Measurements from ENCODE around the gene CDC25A. TPM values are rescaled to one million over a fixed set of nuclear protein-coding genes. Genes with fewer than 3 reads are reported as not detected.
"Not testable (repeated sequence)": the region's sequence is repeated elsewhere in the genome, so short reads cannot be mapped to it uniquely, and the experiment has no call there.

The CDC25A gene
- total RNA-seq, 3 donors from 2014 or later: 31.5 to 52.5 (median 40.1) TPM

- no peak for ATAC-seq
- Mint-ChIP-seq H3K27me3 (ENCODE audit: low read depth) (no peaks in the 10 kb centered on the region), H3K9me3 (no peaks in the 10 kb centered on the region), H3K4me1 (ENCODE audit: low read depth) (no peaks in the 10 kb centered on the region), H3K36me3 (ENCODE audit: insufficient read depth) (no peaks in the 10 kb centered on the region), H3K4me3 (no peak overlapping the region)
- no peak for DNase-seq
These were observed 26.8 kb upstream of the CDC25A start for GRCh38 chr3:48215019-48215418.

DNA sequence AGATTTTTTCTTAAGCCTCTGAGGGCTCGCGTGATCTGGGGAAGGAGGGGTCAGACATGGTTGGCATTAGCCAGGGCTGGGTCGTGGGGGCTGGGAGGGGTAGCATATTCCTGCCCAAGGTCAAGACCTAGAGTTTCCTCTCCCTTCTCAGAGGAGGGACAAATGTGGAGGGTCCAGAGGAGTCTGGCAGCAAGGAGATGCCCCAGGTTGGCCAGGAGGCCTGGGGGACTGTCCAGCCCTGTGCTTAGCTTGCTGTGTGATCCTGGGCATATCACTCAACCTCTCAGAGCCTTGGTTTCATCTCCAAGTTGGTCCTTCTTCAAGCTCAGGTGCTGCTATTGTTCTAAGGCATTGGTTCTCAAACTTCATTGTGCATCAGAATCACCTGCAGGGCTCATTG lies 26.0 kb upstream of the CDC25A start:
- Mint-ChIP-seq H3K9me3 (no peaks in the 10 kb centered on the region), H3K36me3 (ENCODE audit: insufficient read depth) (no peaks in the 10 kb centered on the region), H3K27me3 (ENCODE audit: low read depth) (no peaks in the 10 kb centered on the region), H3K4me3 (no peak overlapping the region), H3K4me1 (ENCODE audit: low read depth) (no peaks in the 10 kb centered on the region)
- no peak for DNase-seq
- ATAC-seq: no peak

DNA sequence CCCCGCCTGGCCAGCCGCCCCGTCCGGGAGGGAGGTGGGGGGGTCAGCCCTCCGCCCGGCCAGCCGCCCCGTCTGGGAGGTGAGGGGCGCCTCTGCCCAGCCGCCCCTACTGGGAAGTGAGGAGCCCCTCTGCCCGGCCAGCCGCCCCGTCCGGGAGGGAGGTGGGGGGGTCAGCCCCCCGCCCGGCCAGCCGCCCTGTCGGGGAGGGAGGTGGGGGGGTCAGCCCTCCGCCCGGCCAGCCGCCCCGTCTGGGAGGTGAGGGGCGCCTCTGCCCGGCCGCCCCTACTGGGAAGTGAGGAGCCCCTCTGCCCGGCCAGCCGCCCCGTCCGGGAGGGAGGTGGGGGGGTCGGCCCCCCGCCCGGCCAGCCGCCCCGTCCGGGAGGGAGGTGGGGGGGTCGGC lies 23.6 kb upstream of the CDC25A start:
- not testable (repeated sequence) for ATAC-seq; H3K4me3 Mint-ChIP-seq; H3K27me3 Mint-ChIP-seq (ENCODE audit: low read depth); H3K4me1 Mint-ChIP-seq (ENCODE audit: low read depth); H3K9me3 Mint-ChIP-seq; H3K36me3 Mint-ChIP-seq (ENCODE audit: insufficient read depth); DNase-seq

- H3K4me1 Mint-ChIP-seq (ENCODE audit: low read depth); H3K4me3 Mint-ChIP-seq; ATAC-seq; H3K27me3 Mint-ChIP-seq (ENCODE audit: low read depth); H3K36me3 Mint-ChIP-seq (ENCODE audit: insufficient read depth); DNase-seq; H3K9me3 Mint-ChIP-seq: not testable (repeated sequence)
These were observed 22.3 kb upstream of the CDC25A start for GRCh38 chr3:48210534-48210933.

DNA sequence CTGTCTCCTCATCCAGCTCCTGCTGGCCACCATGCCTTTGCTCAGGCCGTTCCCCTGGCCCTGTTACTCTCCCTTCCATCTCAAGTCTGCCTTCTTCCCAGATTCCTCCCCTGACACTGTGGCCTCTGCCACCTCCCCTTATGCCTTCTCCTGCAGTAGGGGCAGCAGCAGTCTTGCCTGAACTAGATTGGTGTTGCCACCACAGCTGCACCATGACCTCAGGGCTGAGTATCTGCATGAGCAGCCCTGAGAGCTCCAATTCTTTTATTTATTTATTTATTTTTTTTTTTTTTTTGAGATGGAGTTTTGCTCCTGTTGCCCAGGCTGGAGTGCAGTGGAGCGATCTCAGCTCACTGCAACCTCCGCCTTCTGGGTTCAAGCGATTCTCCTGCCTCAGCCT lies 21.2 kb upstream of the CDC25A start:
- Mint-ChIP-seq H3K9me3 (no peaks in the 10 kb centered on the region), H3K27me3 (ENCODE audit: low read depth) (no peaks in the 10 kb centered on the region), H3K4me3 (no peak overlapping the region), H3K4me1 (ENCODE audit: low read depth) (no peaks in the 10 kb centered on the region), H3K36me3 (ENCODE audit: insufficient read depth) (no peaks in the 10 kb centered on the region)
- ATAC-seq (no peak), DNase-seq (no peak)

DNA sequence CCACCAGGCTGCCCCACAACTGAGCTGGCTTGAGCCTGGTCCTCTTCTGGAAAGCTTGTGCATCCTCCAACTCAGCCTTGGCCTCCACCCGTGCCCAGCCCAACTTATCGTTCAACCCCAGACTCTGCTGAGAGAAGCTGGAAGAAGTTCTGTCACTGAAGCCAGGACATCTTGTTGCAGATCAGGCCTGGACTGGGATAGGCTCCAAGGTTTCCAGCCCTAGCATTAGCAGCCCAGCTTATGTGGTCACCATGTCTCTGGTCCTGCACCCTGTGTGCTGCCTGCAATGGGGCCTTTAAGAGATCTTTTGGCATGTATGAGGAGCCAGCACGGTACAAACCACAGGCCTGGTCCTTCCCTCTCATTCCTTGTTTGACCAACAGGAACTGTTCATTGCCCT lies 19.9 kb upstream of the CDC25A start:
- no peak for ATAC-seq
- no peaks in the 10 kb centered on the region for H3K27me3 Mint-ChIP-seq (ENCODE audit: low read depth)
- H3K9me3 Mint-ChIP-seq: no peaks in the 10 kb centered on the region

GRCh38 chr3:48202632-48203031 lies 14.4 kb upstream of the CDC25A start:
- no peak for ATAC-seq
- Mint-ChIP-seq H3K9me3 (no peaks in the 10 kb centered on the region), H3K36me3 (ENCODE audit: insufficient read depth) (no peaks in the 10 kb centered on the region), H3K27me3 (ENCODE audit: low read depth) (no peaks in the 10 kb centered on the region), H3K4me1 (ENCODE audit: low read depth) (no peaks in the 10 kb centered on the region), H3K4me3 (no peak overlapping the region)
- DNase-seq: no peak

More for the DNA sequence above, 19.9 kb upstream of the CDC25A start:
- no peak overlapping the region for H3K4me3 Mint-ChIP-seq
- no peaks in the 10 kb centered on the region for H3K36me3 Mint-ChIP-seq (ENCODE audit: insufficient read depth)
- H3K4me1 Mint-ChIP-seq (ENCODE audit: low read depth): no peaks in the 10 kb centered on the region
- DNase-seq: no peak

GRCh38 chr3:48199117-48199516 lies 10.9 kb upstream of the CDC25A start:
- Mint-ChIP-seq H3K27me3 (ENCODE audit: low read depth) (no peaks in the 10 kb centered on the region), H3K4me1 (ENCODE audit: low read depth) (no peaks in the 10 kb centered on the region), H3K9me3 (no peaks in the 10 kb centered on the region), H3K36me3 (ENCODE audit: insufficient read depth) (no peaks in the 10 kb centered on the region), H3K4me3 (no peak overlapping the region)
- DNase-seq (no peak), ATAC-seq (no peak)

GRCh38 chr3:48196611-48197010 lies 8.4 kb upstream of the CDC25A start:
- DNase-seq (no peak), ATAC-seq (no peak)
- H3K4me1 Mint-ChIP-seq (ENCODE audit: low read depth): no peaks in the 10 kb centered on the region

GRCh38 chr3:48194446-48195071 lies 6.3 kb upstream of the CDC25A start:
- no peaks in the 10 kb centered on the region for H3K27me3 Mint-ChIP-seq (ENCODE audit: low read depth)
- H3K36me3 Mint-ChIP-seq (ENCODE audit: insufficient read depth): no peaks in the 10 kb centered on the region
- ATAC-seq (no peak), DNase-seq (no peak)
- no peak overlapping the region for H3K4me3 Mint-ChIP-seq
- H3K9me3 Mint-ChIP-seq: no peaks in the 10 kb centered on the region
- H3K4me1 Mint-ChIP-seq (ENCODE audit: low read depth): no peaks in the 10 kb centered on the region

More at GRCh38 chr3:48196611-48197010, 8.4 kb upstream of the CDC25A start:
- no peaks in the 10 kb centered on the region for H3K9me3 Mint-ChIP-seq
- no peaks in the 10 kb centered on the region for H3K36me3 Mint-ChIP-seq (ENCODE audit: insufficient read depth)
- no peaks in the 10 kb centered on the region for H3K27me3 Mint-ChIP-seq (ENCODE audit: low read depth)
- H3K4me3 Mint-ChIP-seq: no peak overlapping the region

DNA sequence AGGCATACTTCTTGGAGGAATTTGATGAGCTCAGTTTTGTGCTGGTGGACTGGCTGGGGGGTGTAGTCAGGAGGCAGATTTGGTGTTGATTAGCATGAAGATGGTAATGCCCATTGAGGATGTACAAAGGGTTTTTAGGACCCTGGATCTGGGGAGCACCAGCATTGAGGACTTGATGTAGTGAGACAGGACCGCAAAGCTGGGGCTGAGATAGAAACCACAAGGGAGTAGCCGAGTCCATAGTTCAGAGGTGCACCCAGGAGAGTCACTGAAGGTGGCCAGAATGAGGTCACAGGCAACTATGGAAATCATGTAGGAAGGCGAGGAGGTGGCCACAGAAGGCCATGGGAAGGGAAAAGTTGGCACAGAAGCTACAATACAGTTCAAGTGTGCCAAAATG lies 2.7 kb upstream of the CDC25A start:
- Mint-ChIP-seq H3K4me3 (no peak overlapping the region), H3K4me1 (ENCODE audit: low read depth) (peaks cover 7% of the 10 kb centered on the region), H3K36me3 (ENCODE audit: insufficient read depth) (peaks cover 7% of the 10 kb centered on the region), H3K27me3 (ENCODE audit: low read depth) (peaks cover 11% of the 10 kb centered on the region), H3K9me3 (no peaks in the 10 kb centered on the region)
- DNase-seq (no peak), ATAC-seq (no peak)

DNA sequence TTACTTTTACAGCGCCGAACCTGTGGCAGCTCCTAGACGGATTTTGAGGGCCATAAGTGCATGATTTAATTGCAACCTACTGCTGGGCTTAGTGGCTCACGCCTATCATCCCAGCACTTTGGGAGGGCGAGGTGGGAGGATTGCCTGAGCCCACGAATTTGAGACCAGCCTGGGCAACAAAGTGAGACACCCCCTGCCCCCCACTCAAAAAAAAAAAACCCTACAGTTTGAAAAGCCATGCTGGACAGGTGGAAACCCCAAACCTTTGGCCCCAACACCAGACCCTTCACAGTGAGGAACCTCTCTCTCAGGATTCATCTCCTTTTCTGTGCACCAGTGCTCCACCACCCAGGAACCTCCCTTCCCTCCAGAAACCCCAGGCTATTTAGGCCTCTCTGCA lies 1.1 kb upstream of the CDC25A start:
- no peak for DNase-seq
- Mint-ChIP-seq H3K4me3 (no peak overlapping the region), H3K4me1 (ENCODE audit: low read depth) (peaks cover 7% of the 10 kb centered on the region), H3K36me3 (ENCODE audit: insufficient read depth) (peaks cover 7% of the 10 kb centered on the region), H3K9me3 (no peaks in the 10 kb centered on the region), H3K27me3 (ENCODE audit: low read depth) (peaks cover 21% of the 10 kb centered on the region)
- ATAC-seq: no peak

DNA sequence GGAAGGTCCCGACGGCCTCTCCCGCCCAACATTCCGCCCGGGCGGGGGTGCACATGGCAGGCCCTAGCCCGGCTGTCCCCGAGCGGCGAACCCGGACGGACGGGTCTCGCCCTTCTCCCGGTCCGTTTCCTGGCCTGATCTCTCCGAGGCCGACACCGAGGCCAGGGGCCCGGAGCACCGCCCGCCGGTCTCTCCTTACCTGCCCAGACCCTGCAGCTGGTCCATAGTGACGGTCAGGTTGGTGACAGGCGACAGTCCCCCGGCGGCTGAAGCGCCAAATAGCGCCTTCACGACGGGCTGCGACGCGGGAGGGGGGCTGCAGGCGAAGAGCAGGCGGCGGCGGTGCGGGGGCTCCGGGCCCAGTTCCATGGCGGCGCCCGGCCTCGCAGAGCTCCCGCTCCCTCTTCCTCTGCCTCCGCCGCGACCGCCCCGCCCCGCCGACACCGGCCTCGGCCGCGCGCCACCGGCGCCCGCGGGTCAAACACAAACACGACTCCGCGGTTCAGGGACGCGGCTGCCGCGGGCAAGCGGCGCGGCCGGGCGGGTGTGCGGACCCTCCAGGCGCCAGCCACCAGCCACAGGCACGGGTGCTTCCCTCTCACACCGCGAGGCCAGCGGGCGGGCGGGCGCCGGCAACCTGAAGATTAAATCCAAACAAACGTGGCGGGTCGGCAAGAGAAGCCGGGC lies 495 bp downstream of the CDC25A start:
- no peaks in the 10 kb centered on the region for H3K9me3 Mint-ChIP-seq
- peak overlapping the region; percentile 89 for H3K4me3 Mint-ChIP-seq
- ATAC-seq: peak; percentile 47 to 50
- DNase-seq: no peak
- H3K36me3 Mint-ChIP-seq (ENCODE audit: insufficient read depth): peaks cover 7% of the 10 kb centered on the region
- peaks cover 7% of the 10 kb centered on the region for H3K4me1 Mint-ChIP-seq (ENCODE audit: low read depth)
- peaks cover 26% of the 10 kb centered on the region for H3K27me3 Mint-ChIP-seq (ENCODE audit: low read depth)

DNA sequence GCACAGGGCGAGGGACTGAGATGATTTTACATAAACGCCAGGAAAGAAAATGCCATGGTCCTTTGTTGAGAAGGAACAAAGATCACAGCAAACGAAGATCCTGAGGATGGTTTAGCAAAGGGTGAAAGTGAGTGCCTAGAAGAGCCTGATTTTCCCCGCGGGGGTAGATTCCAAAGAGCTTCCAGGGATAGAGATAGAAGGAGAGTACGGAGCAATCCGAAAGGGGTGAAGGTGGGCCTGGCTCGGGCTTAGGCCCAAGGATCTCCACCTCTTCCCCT lies 977 bp downstream of the CDC25A start:
- Mint-ChIP-seq H3K36me3 (ENCODE audit: insufficient read depth) (peaks cover 9% of the 10 kb centered on the region), H3K27me3 (ENCODE audit: low read depth) (peaks cover 26% of the 10 kb centered on the region), H3K4me3 (peak overlapping the region; percentile 82), H3K9me3 (no peaks in the 10 kb centered on the region), H3K4me1 (ENCODE audit: low read depth) (peaks cover 7% of the 10 kb centered on the region)
- DNase-seq (no peak), ATAC-seq (no peak)

- peak overlapping the region; percentile 82 for H3K4me3 Mint-ChIP-seq
- no peak for ATAC-seq
- no peak for DNase-seq
- H3K27me3 Mint-ChIP-seq (ENCODE audit: low read depth): peaks cover 26% of the 10 kb centered on the region
- no peaks in the 10 kb centered on the region for H3K9me3 Mint-ChIP-seq
- peaks cover 9% of the 10 kb centered on the region for H3K36me3 Mint-ChIP-seq (ENCODE audit: insufficient read depth)
- H3K4me1 Mint-ChIP-seq (ENCODE audit: low read depth): peaks cover 7% of the 10 kb centered on the region
These were observed 1.5 kb downstream of the CDC25A start for GRCh38 chr3:48186631-48187300.
